ACC112 (cell line): ENCODE results near the gene ETV7.
"Not testable (repeated sequence)": the region's sequence is repeated elsewhere in the genome, so short reads cannot be mapped to it uniquely, and the experiment has no call there.

Experiments used
- H2AFZ ChIP-seq: fragments of 200-600 bp; sonication (generic); one replicate; pipeline ENCODE4 v1.6.0; 2017; ENCODE audit warnings: antibody characterized with exemption, low read length; ENCODE audit not compliant: unreplicated experiment
- H3K27ac ChIP-seq: fragments of 200-600 bp; sonication (generic); 2 replicates; pipeline ENCODE4 v1.5.1; 2014; ENCODE audit warnings: low read depth, mild to moderate bottlenecking, antibody characterized with exemption, low read length, moderate library complexity
- H3K27me3 ChIP-seq: fragments of 200-600 bp; sonication (generic); 2 replicates; pipeline ENCODE4 v1.6.1; 2014; ENCODE audit warnings: mild to moderate bottlenecking, antibody characterized with exemption, low read length, moderate library complexity, mixed read lengths; ENCODE audit not compliant: insufficient read depth
- H3K36me3 ChIP-seq: fragments of 200-600 bp; sonication (generic); 2 replicates; pipeline ENCODE4 v1.6.1; 2016; ENCODE audit warnings: mild to moderate bottlenecking, antibody characterized with exemption, low read length, moderate library complexity, mixed read lengths; ENCODE audit not compliant: insufficient read depth
- H3K4me1 ChIP-seq: fragments of 200-600 bp; sonication (generic); one replicate; pipeline ENCODE4 v1.6.1; 2016; ENCODE audit warnings: low read length, mixed read lengths; ENCODE audit not compliant: insufficient read depth, unreplicated experiment, control insufficient read depth
- H3K4me3 ChIP-seq: fragments of 200-600 bp; sonication (generic); 2 replicates; pipeline ENCODE4 v1.5.1; 2014; ENCODE audit warnings: mild to moderate bottlenecking, low read depth, low read length
- H3K79me2 ChIP-seq: fragments of 200-600 bp; sonication (generic); one replicate; pipeline ENCODE4 v1.6.0; 2016; ENCODE audit warnings: low read length; ENCODE audit not compliant: control insufficient read depth, unreplicated experiment, insufficient read depth

Gene ETV7

DNA sequence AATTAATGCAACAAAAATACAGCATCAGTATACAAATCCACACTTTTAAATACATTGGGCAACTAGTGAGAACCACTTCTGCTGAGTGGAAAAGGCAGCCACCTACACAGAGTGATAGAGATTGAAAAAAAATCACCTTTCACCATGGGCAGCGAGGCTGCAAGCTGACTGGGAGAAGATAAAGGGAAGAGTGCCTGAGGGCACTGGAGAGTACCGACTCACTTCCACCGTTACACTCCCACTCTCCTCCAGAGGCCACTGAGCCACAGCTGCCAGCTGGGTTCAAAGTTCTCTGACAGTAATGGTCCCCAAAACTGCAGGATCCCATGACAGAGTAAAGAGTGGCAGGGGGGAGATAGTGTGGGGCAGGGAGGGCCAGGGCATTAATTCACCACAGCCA is 31.1 kb upstream of the ETV7 start:
- Histone ChIP-seq H2AFZ (no peak overlapping the region), H3K27ac (no peak overlapping the region), H3K27me3 (no peaks in the 10 kb centered on the region), H3K36me3 (no peaks in the 10 kb centered on the region), H3K4me1 (peaks cover 8% of the 10 kb centered on the region), H3K4me3 (no peak overlapping the region), H3K79me2 (no peaks in the 10 kb centered on the region)

DNA sequence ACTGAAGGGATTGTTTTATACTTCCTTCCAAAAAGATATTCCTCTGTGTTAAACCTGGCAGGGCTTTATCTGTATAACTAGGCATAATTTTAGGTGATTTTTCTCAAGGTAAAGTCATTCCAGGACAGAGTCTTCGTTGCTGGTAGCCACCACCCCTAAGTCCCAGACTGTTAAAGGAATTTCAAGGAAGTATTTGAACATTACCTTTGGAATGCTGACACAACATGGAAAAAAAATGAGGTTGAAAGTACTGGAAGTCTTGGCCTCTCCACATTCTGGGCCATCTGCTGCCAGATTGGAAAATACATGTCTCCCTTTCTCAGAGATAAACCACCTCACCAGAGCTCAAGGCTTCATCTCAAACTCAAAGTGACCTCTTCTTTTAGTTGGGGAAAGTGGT is 27.0 kb upstream of the ETV7 start:
- Histone ChIP-seq H3K36me3 (no peaks in the 10 kb centered on the region), H3K4me3 (no peak overlapping the region), H3K79me2 (no peaks in the 10 kb centered on the region), H2AFZ (no peak overlapping the region), H3K27me3 (no peaks in the 10 kb centered on the region), H3K27ac (no peak overlapping the region), H3K4me1 (no peaks in the 10 kb centered on the region)

DNA sequence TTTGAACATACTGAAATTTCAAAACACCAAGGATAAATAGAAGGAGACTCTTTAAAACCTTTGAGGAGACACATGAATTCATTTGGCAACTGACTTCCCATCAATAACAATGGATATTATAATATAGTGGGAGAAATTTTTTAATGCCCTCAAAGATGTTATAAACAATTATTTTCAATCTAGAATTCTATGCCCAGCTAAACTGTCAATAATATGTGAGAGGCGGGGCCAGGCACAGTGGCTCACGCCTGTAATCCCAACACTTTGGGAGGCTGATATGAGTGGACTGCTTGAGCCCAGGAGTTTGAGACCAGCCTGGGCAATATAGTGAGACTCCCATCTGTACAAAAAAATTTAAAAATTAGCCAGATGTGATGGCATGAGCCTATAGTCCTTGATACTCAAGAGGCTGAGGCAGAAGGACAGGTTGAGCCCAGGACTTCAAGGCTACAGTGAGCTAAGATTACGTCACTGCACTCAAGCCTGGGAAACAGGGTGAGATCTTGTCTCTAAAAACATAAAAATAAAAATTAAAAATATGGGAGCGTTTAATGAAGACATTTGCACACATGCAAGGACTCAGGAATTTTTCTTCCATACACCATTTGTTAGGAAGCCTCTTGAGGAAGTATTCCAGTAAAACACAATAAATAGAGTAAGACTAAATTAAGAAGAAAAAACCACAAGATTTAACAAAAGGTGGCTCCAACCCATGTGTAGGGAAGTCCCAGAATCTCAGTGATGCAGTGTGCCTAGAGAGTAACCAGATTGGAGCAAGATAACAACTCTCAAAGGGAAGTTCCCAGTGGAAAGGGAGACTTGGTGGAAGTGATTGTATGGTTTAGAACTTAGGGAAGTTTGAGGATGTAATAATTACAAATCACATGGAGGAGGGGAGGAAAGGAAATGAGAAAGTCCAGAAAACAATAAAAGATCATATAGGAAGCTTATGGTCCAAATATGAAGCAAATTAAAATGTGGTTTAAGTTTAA is 26.3 kb upstream of the ETV7 start:
- H3K36me3 ChIP-seq: no peaks in the 10 kb centered on the region
- H3K79me2 ChIP-seq: no peaks in the 10 kb centered on the region
- no peak overlapping the region for H2AFZ ChIP-seq
- no peak overlapping the region for H3K4me3 ChIP-seq
- H3K4me1 ChIP-seq: no peaks in the 10 kb centered on the region
- H3K27me3 ChIP-seq: 0 out of 2 replicates have a peak, but pooled peaks cover 7% of the 10 kb centered on the region
- H3K27ac ChIP-seq: no peak overlapping the region

DNA sequence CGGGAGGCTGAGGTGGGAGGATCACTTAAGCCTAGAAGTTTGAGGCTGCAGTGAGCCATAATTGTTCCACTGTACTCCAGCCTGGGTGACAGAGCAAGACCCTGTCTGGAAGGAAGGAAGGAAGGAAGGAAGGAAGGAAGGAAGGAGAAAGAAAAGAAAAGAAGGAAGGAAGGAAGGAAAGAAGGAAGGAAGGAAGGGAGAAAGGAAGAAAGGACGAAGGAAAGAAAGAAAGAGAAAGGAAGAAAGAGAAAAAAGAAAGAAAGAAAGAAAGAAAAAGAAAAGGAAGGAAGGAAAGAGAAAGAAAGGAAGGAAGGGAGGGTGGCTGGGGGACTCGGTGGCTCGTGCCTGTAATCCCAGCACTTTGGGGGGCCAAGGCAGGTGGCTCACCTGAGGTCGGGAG is 22.2 kb upstream of the ETV7 start:
- H3K4me3 ChIP-seq, H2AFZ ChIP-seq, H3K27ac ChIP-seq, H3K4me1 ChIP-seq, H3K79me2 ChIP-seq, H3K36me3 ChIP-seq, H3K27me3 ChIP-seq: not testable (repeated sequence)

DNA sequence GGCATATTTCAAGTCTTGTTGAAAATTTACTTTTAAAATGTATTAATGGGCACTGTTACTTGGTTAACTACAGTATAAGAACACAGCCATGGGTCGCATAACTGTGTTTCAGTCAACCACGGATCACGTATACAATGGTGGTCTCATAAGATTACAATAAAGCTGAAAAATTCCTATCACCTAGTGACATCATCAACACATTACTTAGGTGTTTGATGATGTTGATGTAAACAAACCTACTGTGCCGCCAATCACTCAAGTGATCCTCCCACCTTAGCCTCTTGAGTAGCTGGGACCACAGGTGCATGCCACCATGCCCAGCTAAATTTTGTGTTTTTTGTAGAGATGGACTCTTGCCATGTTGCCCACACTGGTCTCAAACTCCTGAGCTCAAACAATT is 16.7 kb upstream of the ETV7 start:
- H3K27me3 ChIP-seq: 0 out of 2 replicates have a peak, but pooled peaks cover 5% of the 10 kb centered on the region
- no peaks in the 10 kb centered on the region for H3K4me1 ChIP-seq
- no peak overlapping the region for H3K4me3 ChIP-seq
- H3K79me2 ChIP-seq: no peaks in the 10 kb centered on the region
- H3K27ac ChIP-seq: no peak overlapping the region
- no peaks in the 10 kb centered on the region for H3K36me3 ChIP-seq
- no peak overlapping the region for H2AFZ ChIP-seq

DNA sequence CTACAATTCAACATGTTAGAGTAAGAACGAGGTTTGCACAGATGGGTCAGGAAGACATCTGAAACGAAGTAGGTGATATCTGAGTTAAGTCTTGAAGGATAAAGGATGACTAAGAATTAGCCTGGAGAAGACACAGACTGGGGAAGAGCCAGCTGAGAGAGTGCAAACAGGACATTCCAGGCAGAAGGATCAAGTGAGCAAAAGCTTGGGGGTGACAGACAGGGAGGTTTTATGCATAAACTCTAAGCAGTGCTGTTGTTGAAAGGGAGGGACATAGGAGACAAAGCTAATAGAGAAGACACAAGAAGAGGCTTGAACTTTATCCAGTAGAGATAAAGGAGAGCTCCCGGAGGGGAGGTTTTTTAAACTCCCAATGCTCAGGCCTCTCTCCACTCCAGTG is 15.0 kb upstream of the ETV7 start:
- Histone ChIP-seq H3K36me3 (no peaks in the 10 kb centered on the region), H3K27me3 (no peaks in the 10 kb centered on the region), H3K4me3 (no peak overlapping the region), H2AFZ (no peak overlapping the region), H3K27ac (no peak overlapping the region), H3K4me1 (no peaks in the 10 kb centered on the region), H3K79me2 (no peaks in the 10 kb centered on the region)

DNA sequence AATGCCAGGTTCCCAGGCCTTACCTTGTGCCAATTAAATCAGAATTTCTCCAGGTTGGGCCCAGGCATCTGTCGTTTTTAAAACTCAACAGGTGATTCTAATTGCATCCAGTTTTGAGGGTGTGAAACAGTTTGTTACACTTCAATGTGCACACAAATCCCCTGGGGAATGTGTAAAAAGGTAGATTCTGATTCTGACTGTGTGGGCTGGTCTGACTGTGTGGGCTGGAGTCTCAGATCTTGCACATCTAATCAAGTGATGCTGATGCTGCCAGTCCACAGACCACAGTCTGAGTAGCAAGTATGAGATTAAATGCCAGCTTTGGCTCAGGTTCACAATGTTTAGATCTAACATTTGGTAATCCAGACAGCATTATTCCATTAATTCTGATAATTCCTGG is 12.5 kb upstream of the ETV7 start:
- H3K4me3 ChIP-seq: no peak overlapping the region
- no peak overlapping the region for H2AFZ ChIP-seq
- no peaks in the 10 kb centered on the region for H3K4me1 ChIP-seq
- H3K36me3 ChIP-seq: no peaks in the 10 kb centered on the region
- no peaks in the 10 kb centered on the region for H3K79me2 ChIP-seq
- no peak overlapping the region for H3K27ac ChIP-seq
- no peaks in the 10 kb centered on the region for H3K27me3 ChIP-seq

DNA sequence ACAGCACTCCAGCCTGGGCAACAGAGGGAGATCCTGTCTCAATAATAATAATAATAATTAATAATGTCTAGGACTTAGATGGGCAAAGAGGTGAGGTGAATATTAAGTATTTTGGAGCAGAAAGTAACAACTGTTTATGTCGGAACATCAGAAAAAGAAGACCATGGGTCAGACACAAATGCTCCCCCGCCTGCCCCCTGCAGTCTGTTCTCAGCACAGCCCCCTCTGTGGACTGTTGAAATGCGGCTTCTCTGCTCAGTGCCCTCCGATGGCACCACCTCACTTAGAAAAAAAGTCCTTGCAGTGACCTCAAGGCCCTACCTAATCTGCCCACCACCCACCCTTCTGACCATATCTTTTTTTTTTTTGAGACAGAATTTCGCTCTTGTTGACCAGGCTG is 5.2 kb upstream of the ETV7 start:
- H2AFZ ChIP-seq: no peak overlapping the region
- no peaks in the 10 kb centered on the region for H3K79me2 ChIP-seq
- no peaks in the 10 kb centered on the region for H3K36me3 ChIP-seq
- H3K27ac ChIP-seq: no peak overlapping the region
- peaks cover 5% of the 10 kb centered on the region for H3K4me1 ChIP-seq
- 0 out of 2 replicates have a peak, but pooled peaks cover 2% of the 10 kb centered on the region for H3K27me3 ChIP-seq
- no peak overlapping the region for H3K4me3 ChIP-seq

DNA sequence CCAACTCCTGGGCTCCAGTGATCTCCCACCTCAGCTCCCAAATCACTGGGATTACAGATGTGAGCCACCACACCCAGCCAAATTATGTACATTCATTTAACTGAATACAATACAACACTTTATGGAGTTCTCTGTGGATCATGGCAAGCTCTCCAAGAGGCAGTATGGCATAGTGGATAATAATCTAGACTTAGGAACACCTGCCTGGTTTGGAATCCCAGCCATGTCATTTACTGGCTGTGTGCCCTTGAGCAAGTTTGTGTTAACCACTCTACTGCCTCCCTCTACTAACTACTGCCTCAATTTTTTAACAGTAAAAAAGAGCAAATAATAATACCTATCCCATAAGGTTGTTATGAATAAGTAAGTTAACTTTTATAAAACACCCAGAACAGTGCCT is 1.9 kb upstream of the ETV7 start:
- Histone ChIP-seq H2AFZ (no peak overlapping the region), H3K79me2 (no peaks in the 10 kb centered on the region), H3K36me3 (no peaks in the 10 kb centered on the region), H3K27me3 (0 out of 2 replicates have a peak, but pooled peaks cover 2% of the 10 kb centered on the region), H3K4me3 (no peak overlapping the region), H3K27ac (no peak overlapping the region), H3K4me1 (peaks cover 10% of the 10 kb centered on the region)

DNA sequence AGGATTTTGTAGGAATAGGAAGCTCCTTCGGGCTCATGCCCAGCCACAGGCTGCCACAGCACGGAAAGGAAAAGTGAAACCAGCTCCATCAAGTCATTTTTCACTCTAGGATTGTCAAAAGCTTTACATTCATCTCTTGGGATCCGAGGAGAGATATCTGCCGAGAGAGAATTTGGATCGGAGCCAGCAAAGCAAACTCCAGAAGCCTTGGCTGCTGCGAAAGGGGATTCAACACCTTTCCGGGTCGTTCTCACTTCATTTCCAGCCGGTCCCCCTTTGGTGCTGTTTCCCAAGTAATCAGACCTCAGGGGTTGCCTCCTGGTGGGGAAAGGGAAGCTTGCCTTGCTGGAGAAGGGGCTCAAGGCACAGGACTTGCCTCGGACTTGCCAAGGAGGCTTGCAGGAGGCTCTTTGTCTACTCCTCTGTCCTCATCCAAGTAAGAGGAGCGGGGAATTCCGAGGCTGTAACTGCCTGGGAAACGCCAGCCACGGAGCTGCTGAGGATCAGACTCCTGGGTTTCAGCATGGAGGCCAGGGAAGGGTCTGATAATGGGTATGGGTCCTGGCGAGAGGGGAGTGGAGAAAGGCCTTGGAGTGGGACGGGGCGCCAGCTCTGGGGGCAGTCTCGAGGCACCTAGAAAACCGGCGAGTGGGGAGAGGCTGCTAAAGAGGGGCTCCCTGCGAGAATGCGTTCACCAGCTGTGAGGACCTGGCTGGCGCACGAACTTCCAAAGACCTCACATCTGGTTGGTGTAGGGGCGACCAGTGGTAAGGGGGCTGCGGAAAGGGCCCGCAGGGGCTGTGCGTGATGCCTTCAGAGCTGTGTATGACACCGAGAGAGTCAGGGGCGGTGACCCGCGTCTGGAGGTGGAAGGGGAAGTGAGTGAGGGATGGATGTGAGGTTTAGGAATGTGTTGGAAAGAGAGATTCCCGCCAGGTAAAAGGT is 702 bp downstream of the ETV7 start:
- Histone ChIP-seq H3K79me2 (no peaks in the 10 kb centered on the region), H3K27ac (peak overlapping the region; percentile 74), H3K4me1 (peaks cover 10% of the 10 kb centered on the region), H3K27me3 (no peaks in the 10 kb centered on the region), H3K36me3 (no peaks in the 10 kb centered on the region), H2AFZ (peak overlapping the region; percentile 78), H3K4me3 (peak overlapping the region; percentile 83)
